GM21619 (cell line): ENCODE measurements around the gene CDC42EP4.
"Not testable (repeated sequence)": the region's sequence is repeated elsewhere in the genome, so short reads cannot be mapped to it uniquely, and the experiment has no call there.

ENCODE experiments used
- ATAC-seq: cut with Tn5 transposase; IDR thresholded peaks from one replicate; pipeline ENCODE4 v1.9.1; 2021; ENCODE audit not compliant: unreplicated experiment

CDC42EP4 gene

DNA sequence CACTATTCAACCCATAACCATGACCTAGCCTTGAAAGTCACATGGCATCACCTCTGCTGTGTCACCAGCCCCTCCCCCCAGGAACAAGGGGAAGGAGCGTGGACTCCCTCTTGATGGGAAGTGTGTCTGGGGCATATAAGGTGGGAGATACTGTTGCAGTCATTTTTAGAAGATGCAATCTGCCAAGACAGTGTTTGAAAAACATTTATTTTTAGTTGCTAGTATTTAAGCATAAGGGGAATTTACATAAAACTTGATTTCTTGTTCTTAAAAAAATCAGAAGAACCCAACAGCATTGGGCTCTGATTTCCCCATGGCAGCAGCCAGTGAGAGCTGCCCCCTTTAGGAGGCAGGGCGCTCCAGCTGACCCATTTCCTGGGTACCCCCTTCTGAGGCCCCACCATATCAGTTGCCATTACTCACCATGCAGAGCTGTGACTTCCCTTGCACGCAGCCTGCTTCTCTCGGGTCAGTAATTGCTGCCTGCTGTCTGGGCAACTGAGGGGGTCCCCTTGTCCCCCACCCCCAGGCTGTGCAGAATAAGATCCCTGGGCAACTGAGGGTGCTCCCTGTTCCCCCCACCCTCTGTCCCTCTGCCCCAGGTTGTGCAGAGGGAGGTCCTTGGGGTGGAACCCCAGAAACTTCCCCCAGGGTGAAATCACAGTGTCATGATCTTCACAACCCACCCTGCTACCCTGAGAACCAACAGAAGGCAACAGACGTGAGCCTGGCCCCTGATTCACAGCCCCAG, 11.8 kb upstream of the CDC42EP4 start:
- no peak for ATAC-seq

DNA sequence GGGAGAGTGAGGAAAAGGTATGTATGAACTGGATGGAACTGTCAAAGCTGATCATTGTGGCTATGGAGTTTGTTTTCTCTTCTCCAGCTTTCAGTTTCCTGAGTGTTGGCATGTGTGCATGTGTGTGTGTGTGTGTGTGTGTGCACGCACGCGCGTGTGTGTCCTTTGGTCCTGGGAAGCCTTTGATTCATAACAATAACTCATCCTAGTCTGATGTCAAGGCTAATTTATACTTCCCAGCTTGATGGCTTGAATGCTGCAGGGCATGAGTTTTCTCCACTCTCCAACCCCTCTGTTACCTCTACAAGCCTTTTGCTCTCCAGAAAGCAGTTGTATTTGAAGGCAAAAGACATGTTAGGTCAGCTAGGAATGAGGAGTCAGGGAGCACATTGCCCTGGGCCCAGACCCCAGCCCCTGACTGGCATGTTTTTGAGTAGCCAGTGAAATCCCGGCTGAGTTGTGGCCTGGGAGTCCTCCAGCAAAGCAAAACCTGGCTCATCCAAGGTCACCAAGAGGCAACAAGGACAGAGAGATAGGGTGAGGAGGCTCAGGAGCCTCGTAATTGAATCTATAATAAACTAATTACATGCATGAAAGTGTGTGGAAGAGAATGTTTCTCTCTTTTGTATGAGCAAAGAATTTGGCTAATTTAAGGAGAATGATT, 8.9 kb upstream of the CDC42EP4 start:
- no peak for ATAC-seq

DNA sequence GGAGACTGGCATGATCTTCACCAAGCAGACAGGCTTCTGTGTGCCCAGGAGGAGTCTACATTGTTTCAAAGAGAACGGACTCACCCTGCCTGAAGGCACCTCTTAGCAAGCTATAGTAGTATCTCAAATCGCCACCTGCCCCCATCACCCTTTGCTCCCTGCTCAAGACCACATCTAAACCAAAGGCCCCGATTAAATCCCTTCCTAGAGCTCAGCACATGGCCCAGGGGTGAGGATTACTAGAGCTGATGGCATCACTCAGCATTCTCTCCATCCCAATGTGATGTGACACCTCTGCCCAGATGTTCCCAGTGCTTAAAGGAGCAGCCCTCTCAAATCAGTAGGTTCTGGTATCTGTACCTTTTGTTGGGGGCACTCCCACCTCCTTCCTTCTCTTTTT, 8.0 kb upstream of the CDC42EP4 start:
- no peak for ATAC-seq

DNA sequence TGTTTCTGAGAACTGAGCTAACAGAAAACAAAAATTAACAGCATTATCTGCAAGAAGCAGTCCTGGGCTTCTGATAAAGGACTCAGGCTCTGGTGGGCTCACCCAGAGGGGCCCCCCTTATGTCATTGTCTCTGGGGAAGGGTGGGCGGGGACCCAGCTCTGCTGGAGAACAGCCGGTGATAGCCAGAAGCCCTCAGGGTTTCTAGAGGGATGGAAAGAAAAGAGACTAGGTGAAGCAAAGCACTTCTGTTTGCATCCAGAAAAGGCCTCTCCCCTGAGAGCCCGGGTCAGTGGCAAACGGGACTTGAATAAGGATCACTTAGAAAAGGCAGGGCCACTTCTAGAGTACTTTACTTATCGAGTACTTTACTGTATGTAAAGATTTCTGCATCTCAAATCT, 7.0 kb upstream of the CDC42EP4 start:
- ATAC-seq: no peak

DNA sequence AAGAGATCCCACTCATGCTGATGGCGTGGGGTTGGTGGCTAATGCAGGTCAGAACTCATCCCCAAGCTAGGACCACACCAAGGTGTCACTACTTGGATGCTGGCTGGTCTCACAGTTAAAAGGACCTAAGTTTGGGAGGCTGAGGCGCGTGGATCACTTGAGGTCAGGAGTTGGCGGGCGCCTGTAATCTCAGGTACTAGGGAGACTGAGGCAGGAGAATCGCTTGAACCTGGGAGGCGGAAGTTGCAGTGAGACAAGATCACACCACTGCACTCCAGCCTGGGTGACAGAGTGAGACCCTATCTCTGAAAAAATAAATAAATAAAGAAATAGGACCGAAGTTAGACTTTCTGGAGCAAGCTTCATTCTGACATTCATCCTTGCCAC, 6.6 kb upstream of the CDC42EP4 start:
- ATAC-seq: no peak

DNA sequence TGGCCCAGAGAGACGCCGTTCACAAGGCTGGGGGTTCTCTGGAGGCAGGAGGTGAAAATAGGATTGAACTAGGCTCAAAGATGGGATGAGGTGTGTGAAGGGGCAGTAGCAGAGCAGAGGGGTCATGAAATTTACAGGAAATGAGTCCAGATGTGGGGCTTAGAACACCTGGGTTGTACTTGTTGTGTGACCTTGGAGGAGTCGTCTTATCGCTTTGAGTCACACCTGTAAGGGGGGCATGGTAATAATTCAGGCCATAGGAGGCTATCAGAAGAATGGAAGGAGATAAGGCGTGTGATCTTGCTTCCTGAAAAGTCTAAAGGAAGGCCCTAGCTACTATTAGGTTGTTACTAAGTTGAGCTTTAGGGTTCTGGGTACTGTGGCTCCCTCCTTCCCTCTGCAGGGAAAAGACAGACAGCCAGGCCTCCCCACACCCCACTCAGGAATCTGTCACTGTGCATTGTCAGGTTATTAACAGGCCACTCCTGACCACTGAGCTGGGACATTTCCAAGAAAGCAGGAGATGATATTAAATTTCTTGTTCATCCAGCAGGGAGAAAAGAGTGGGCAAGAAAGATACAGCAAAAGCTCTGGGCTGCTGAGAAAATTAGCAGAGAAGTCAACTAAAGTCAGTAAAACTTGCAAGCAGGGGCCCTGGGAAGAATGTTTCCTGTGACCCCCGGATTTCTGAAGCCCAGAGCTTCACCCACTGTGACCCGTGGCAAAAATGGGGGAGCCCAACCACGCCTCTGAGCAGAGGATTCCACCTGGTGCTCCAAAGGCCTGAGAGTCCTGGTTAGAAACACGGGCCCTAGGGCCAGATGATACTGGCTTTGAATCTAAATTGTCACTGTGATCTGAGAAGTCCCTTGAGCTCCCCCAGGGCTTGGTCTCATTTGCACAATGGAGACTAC, 6.0 kb upstream of the CDC42EP4 start:
- ATAC-seq: no peak

DNA sequence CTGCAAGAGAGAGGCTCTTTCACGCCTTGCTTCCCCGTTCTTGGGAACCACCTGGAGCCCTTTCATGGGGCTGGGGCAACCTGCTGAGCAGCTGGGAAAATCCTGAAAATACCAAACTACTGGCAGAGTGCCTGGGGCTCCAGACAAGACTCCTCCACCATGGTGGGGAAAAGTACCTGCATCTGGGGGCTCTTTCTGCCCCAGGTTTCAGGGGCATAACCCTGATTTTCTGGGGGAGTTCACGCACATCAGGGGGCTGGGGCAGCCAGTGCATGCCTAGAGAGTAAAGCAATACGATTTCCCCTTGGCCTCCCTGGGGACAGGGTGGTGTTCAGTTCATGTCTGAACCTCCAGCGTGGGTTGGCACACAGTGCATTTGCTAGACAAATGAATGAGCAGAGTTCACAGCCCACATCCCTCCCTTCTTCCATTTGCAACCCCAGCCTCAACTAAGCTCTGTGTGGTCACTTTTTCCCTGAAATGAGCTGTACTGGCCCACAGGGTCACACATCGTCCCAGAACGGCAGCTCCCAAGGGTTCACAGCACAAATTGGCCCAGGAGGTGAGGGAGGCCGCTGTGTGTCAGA, 5.2 kb upstream of the CDC42EP4 start:
- peak; percentile 78 for ATAC-seq

DNA sequence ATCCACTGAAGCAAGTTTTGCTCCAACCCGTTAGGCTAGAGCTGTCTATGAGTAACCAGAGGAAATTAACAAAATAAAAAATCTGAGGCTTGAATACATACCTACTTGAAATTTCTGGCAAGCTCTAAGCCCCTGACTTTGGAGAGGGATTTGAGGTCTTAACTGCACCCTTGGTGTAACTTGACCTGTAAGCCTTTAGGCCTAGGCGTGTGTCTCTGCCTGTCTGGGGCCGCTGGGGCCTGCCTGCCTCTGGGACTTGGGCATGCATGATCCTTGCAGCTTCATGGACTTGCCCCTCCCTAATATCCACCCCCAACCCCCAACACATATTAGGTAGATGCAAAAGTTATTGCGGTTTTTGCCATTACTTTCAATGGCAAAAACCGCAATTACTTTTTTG, 3.7 kb upstream of the CDC42EP4 start:
- no peak for ATAC-seq

DNA sequence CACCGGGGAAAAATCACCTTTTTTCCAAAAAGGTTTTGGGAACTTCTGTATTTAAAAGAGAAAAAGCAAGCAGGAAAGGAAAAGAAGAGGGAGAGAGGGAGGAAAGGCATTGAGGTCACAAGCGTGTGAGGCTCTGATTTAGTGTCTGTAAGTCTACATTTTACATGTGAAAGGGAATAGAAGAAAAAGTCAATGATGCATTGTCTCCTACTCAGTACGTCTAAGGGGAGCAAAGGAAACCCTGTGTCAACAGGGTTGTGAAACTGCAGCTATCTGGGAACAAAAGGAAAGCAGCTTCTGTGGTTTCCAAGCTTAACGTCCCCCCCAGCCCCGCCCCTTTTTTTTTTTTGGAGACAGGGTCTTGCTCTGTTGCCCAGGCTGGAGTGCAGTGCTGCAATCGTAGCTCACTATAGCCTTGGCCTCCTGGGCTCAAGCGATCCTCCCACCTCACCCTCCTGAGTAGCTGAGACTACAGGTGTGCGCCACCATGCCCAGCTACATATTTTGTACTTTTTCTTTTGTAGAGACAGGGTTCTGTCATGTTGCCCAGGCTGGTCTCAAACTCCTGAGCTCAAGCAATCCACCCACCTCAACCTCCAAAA, 1.8 kb upstream of the CDC42EP4 start:
- ATAC-seq: no peak

DNA sequence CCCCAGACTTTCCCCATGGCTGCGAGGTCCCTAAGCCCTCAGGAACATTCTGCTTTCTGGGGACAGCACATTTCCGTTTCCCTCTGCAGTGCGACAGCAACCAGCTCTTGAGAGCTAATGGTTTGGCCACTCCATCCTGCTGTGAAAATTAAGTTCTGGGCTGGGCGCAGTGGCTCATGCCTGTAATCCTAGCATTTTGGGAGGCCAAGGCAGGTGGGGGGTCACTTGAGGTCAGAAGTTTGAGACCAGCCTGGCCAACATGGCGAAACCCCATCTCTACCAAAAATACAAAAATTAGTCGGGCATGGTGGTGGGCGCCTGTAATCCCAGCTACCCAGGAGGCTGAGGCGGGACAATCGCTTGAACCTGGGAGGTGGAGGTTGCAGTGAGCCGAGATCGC, 1.1 kb upstream of the CDC42EP4 start:
- ATAC-seq: not testable (repeated sequence)

DNA sequence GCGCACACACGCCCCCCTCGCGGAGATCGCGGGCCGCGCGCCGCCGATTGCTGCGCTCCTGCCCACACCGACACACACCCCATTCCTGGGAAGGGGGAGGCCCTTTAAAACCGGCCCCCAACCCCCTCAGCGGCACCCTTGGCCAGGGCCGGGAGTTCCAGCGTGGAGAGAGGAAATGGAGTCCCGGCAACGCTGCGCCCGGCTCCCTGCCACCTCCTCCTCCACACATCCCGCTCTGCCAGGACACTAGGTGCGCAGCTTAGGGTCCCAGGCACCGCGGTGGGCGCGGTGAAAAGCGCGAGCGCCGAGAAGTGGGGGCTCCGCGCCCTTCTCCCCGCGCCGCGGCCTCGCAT, 397 bp downstream of the CDC42EP4 start:
- peak; percentile 18 for ATAC-seq

DNA sequence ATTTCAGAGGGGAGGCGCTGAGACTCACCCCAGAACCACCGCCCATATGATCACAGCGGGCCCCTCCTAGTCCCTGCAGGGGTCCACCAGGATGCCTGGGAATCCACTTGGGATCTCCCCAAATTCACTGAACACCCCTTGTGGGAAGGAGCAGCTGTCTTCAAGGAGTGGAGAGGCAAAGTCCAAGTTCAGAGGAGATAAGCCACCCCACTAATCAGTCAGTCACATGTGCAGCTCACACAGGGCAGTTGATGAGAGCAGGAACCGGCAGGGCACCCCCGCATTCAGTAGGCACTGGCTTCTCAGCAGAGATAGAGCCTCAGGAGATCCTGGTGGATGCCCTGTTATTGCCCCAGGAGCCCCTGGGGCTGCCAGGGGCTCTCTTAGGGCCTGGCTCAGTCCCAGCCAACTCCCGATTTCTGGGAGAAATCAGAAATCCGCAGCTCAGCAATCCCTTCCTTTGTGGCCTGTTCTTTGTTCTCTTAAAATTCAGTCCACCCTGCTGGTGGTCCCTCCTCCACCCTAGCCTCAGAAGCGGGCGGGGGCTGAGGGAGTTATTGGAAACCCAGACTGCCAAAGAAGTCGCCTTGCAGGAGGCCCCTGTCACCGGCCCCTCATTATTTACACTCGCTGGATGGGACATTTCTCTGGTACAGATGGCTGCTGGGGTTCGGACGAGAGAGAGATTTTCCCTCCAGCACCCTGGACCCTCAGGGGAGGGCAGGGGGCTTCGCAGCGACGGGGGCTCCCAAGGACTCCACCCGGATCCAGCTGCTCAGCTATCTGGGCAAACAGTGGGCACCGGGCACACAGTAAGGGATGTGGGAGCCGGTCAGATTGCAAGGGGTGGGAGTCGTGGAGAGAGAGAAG, 1.8 kb downstream of the CDC42EP4 start:
- ATAC-seq: no peak

DNA sequence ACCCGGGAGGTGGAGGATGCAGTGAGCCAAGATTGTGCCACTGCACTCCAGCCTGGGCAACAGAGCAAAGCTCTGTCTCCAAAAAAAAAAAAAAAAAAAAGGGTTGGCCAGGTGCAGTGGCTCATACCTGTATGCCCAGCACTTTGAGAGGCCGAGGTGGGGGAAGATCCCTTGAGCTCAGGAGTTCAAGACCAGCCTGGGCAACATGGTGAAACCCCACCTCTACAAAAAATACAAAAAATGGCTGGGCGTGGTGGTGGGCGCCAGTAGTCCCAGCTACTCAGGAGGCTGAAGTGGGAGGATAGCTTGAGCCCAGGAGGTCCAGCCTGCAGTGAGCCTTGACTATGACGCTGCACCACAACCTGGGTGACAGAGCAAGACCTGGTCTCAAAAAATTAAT, 2.8 kb downstream of the CDC42EP4 start:
- not testable (repeated sequence) for ATAC-seq

DNA sequence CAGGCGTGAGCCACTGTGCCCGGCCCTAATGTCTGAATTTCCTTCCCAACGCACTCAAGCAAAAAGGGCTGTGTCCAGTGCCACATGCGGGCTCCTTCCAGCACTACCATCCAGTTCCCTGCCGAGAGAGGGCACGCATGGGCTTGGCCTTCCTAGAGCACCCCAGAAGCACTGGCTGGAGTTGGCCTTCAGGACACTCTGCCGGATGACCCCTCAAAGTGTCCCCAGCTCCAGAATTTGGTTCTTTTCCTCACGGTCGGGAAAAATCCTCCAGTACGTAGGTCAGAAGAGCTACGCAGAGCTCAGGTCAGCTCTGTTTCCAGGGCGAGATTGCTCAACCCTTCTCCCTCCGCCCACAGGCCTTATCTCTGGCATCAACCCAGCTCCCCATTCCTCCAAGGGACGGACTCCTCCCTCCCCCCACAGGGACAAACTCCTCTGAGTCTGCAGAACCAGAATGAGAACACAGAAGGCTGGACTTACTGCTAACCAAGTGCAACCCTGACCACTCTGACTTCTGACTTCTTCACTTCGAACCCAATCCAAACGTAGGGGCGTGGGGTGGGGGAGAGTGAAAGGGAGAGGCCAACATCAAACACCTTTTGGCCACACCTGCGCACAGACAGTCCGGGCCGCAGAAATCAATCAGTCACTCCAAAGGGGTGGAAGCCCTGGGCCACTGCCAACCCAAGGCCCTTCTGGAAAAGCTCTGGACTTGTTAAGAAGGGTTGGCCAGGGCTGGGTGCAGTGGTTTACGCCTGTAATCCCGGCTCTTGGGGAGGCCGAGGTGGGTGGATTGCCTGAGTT, 3.6 kb downstream of the CDC42EP4 start:
- ATAC-seq: no peak

DNA sequence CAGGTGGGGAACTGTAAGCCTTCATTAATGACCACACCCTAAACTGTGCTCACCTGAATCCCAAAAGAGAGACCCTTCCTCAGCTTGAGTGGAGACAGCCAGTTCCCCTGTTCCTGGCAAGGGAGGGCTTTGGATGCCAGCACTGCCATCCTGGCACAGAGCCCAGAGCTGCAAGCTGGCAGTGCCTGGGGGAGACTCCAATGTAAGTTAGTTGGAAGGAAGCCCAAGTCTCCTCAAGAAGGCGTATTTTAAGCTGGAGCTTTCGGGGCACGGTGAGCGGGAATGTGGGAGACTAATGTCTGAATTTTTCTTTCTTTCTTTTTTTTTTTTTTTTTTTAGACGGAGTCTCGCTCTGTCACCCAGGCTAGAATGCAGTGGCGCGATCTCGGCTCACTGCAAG, 4.7 kb downstream of the CDC42EP4 start:
- ATAC-seq: no peak

DNA sequence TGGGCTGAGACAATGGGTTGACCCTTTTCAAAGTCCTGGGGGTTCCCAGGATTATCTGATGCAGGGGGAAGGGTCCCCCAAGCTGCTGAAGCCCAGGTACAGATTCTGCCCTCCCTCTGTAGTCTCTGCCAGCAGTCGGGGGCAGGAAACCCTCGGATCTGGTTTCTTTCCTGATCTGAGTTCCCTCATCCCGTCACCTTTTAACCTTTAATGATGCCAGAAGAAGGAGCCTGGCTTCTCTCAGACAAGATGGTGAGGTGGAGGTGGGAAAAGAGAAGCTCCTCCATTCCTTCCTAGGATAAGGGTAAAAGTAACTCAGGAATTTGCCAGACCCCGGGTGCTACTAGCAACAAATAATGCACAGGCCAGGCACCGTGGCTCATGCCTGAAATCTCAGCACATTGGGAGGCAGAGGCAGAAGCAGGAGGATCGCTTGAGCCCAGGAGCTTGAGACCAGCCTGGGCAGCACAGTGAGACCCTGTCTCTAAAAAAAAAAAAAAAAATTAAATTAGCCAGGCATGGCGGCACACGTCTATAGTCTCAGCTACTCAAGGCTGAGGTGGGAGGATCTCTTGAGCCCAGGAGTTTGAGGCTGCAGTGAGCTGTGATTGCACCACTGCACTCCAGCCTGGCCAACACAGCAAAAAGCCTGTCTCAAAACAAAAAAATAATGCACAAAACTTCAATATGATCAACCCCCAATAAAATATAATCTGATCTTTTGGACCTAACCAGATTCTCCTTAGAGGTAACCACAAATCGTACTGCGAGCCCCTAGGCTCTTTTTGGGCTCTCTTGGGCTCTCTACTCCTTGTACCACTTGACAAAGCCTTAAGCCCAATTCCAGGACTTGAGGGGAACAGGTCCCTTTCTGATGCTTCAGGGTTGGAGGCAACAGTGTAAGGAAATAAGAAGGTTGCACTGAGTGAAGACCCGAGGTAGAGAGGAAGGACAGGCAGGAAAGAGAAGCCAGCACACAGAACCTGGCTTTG, 5.7 kb downstream of the CDC42EP4 start:
- ATAC-seq: no peak

DNA sequence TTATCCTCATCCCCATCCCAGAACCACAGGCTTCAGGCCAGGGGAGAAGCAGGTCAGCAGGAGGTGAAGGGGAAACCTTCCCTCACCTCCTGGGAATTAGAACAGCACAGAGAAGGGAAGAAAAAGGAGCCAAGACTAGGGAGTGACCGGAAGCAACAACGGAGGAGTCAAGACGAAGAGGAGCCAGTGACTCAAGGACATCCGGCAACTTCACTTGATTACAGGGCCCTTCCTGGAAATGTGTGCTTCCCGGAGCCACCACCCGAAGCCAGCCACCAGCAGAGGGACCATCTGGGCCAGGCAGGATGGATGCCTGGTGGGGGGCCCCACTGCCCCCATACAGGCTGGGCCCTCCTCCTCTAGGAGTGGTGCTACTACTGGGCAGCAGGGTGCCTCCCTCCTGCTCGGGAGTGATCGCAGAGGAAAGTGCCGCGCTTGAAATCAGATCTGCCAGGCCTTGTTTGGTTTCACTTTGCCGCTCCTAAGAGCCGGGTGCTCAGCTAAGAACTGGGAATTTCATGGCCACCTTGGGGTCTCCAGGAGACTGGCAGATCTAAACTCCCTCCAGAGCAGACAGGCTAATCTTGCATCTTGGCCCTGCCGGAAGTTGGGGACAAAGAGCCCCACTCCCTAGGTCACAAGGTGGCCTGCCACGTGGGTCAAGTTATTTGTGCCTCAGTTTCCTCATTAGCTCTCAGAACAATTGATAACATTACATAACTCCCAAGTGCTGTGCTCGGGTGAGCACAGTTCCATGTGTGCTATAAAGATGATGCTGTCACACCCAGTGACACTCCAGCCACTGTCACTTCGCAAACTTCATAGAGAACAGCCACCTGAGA, 6.6 kb downstream of the CDC42EP4 start:
- ATAC-seq: no peak
